H1 (cell line): ENCODE measurements around the gene AP3M1. TPM values are rescaled to one million over a fixed set of nuclear protein-coding genes. Genes with fewer than 3 reads are reported as not detected.

ENCODE experiments used
- CTCF ChIA-PET: fragments of 300-600 bp; sonication (Branson Sonifier 250); formaldehyde crosslinking; loops from one replicate; lab custom pipeline; 2021; ENCODE audit not compliant: partially characterized antibody; lab: Charles Lee
- POLR2A ChIA-PET: fragments of 300-600 bp; sonication (Branson Sonifier 250); formaldehyde crosslinking; loops from one replicate; lab custom pipeline; 2021; ENCODE audit warnings: inconsistent platforms; ENCODE audit not compliant: partially characterized antibody; lab: Charles Lee
- DNase-seq, 2 experiments: peaks; one replicate each; pipeline versions ENCODE4 v3.0.0 to v3.0.0-alpha.2; 2010 to 2022; ENCODE audit warnings: low spot score in 2 of 2, low read depth in 1 of 2, mixed read lengths in 1 of 2
- FAIRE-seq: peaks from 2 replicates; lab custom pipeline; 2011; peaks lifted over from hg19 to GRCh38; lab: Jason Lieb, UNC
- H2AFZ ChIP-seq: 2 replicates; pipeline ENCODE4 v1.8.1; 2012; ENCODE audit warnings: low read length, inconsistent platforms
- H2AK5ac ChIP-seq: 2 replicates; pipeline ENCODE4 v1.6.1; 2013; ENCODE audit warnings: low read depth, low read length
- H2BK120ac ChIP-seq: replicated peaks from 2 replicates; pipeline ENCODE3; 2013; ENCODE audit warnings: low read depth, low read length, inconsistent platforms
- H2BK12ac ChIP-seq: 2 replicates; pipeline ENCODE4 v1.6.1; 2013; ENCODE audit warnings: low read depth, low read length
- H2BK15ac ChIP-seq: 2 replicates; pipeline ENCODE4 v1.6.1; 2013; ENCODE audit warnings: low read length
- H2BK20ac ChIP-seq: 2 replicates; pipeline ENCODE4 v1.6.1; 2013; ENCODE audit warnings: low read length
- H2BK5ac ChIP-seq: 2 replicates; pipeline ENCODE4 v1.6.1; 2013; ENCODE audit warnings: low read depth, low read length
- H3K14ac ChIP-seq: 2 replicates; pipeline ENCODE4 v1.6.1; 2013; ENCODE audit warnings: inconsistent platforms; ENCODE audit not compliant: insufficient read length
- H3K18ac ChIP-seq: 2 replicates; pipeline ENCODE4 v1.6.1; 2013; ENCODE audit warnings: low read length; ENCODE audit errors: extremely low read depth
- H3K23ac ChIP-seq: 2 replicates; pipeline ENCODE4 v1.6.1; 2013; ENCODE audit warnings: inconsistent platforms; ENCODE audit not compliant: insufficient read length
- H3K23me2 ChIP-seq: 2 replicates; pipeline ENCODE4 v1.6.1; 2013; ENCODE audit warnings: low read depth, low read length
- H3K27ac ChIP-seq: 2 replicates; pipeline ENCODE4 v1.6.1; 2011; ENCODE audit warnings: low read depth, low read length, inconsistent platforms
- H3K27me3 ChIP-seq, 4 experiments: replicated peaks in 1 of 4; 1 replicate in 1 of 4; 2 replicates in 3 of 4; pipeline versions ENCODE4 v1.6.1 to v1.8.1; 2011 to 2013; ENCODE audit warnings: low read length in 3 of 4, mild to moderate bottlenecking in 3 of 4, inconsistent platforms in 2 of 4, mixed read lengths in 2 of 4, moderate library complexity in 1 of 4; ENCODE audit not compliant: control insufficient read depth in 3 of 4, insufficient read depth in 3 of 4; ENCODE audit errors: extremely low read depth in 1 of 4
- H3K36me3 ChIP-seq, 4 experiments: 2 replicates each; pipeline versions ENCODE4 v1.6.1 to v1.8.1; 2011 to 2013; ENCODE audit warnings: mild to moderate bottlenecking in 4 of 4, low read length in 3 of 4, moderate library complexity in 2 of 4, control low read depth in 1 of 4, inconsistent platforms in 1 of 4; ENCODE audit not compliant: insufficient read depth in 4 of 4, control insufficient read depth in 2 of 4
- H3K4ac ChIP-seq: replicated peaks from 2 replicates; pipeline ENCODE3; 2013; ENCODE audit warnings: low read length, low read depth, mixed read lengths, inconsistent platforms; ENCODE audit not compliant: insufficient read length
- H3K4me1 ChIP-seq, 4 experiments: replicated peaks in 1 of 4; 1 replicate in 1 of 4; 2 replicates in 3 of 4; pipeline versions ENCODE4 v1.6.1 to v1.8.1; 2011 to 2013; ENCODE audit warnings: low read length in 3 of 4, inconsistent platforms in 2 of 4, mixed read lengths in 1 of 4; ENCODE audit not compliant: insufficient read depth in 4 of 4, control insufficient read depth in 3 of 4
- H3K4me2 ChIP-seq, 2 experiments: 2 replicates each; pipeline versions ENCODE4 v1.6.1 to v1.8.1; 2011 to 2013; ENCODE audit warnings: low read depth in 2 of 2, low read length in 2 of 2, control low read depth in 1 of 2, inconsistent platforms in 1 of 2, mild to moderate bottlenecking in 1 of 2; ENCODE audit not compliant: insufficient read depth in 1 of 2
- H3K4me3 ChIP-seq, 4 experiments: fragments of 200-600, 300-600 bp in 1 of 4; sonication (generic), shearing (Covaris generic), sonication (Bioruptor Twin) in 1 of 4; 2 replicates each; pipeline versions ENCODE4 v1.5.1 to v1.8.1; 2011 to 2016; ENCODE audit warnings: low read length in 4 of 4, low read depth in 3 of 4, control low read depth in 2 of 4, inconsistent platforms in 2 of 4, mild to moderate bottlenecking in 2 of 4, mixed read lengths in 1 of 4, moderate library complexity in 1 of 4; ENCODE audit not compliant: insufficient read depth in 2 of 4; ENCODE audit errors: extremely low read depth in 1 of 4
- H3K56ac ChIP-seq: replicated peaks from 2 replicates; pipeline ENCODE3; 2013; ENCODE audit warnings: low read depth, mild to moderate bottlenecking, mixed read lengths, low read length, inconsistent platforms; ENCODE audit not compliant: insufficient read length
- H3K79me1 ChIP-seq: 2 replicates; pipeline ENCODE4 v1.6.1; 2013; ENCODE audit warnings: low read depth, low read length, control low read depth
- H3K79me2 ChIP-seq, 2 experiments: 2 replicates each; pipeline versions ENCODE4 v1.6.1 to v1.8.1; 2012 to 2013; ENCODE audit warnings: low read length in 2 of 2, mild to moderate bottlenecking in 2 of 2, inconsistent platforms in 1 of 2; ENCODE audit not compliant: insufficient read depth in 2 of 2, control insufficient read depth in 1 of 2
- H3K9ac ChIP-seq, 4 experiments: replicated peaks in 1 of 4; 1 replicate in 1 of 4; 2 replicates in 3 of 4; pipeline versions ENCODE4 v1.6.1 to v1.8.1; 2011 to 2013; ENCODE audit warnings: low read depth in 3 of 4, low read length in 3 of 4, control low read depth in 2 of 4, mild to moderate bottlenecking in 2 of 4, moderate library complexity in 2 of 4, inconsistent platforms in 1 of 4; ENCODE audit errors: extremely low read depth in 1 of 4
- H3K9me3 ChIP-seq, 2 experiments: 2 replicates each; pipeline versions ENCODE4 v1.6.1 to v1.8.1; 2012 to 2013; ENCODE audit warnings: mild to moderate bottlenecking in 2 of 2, moderate library complexity in 2 of 2, control low read depth in 1 of 2, inconsistent platforms in 1 of 2, low read depth in 1 of 2, low read length in 1 of 2, mixed read lengths in 1 of 2; ENCODE audit not compliant: insufficient read depth in 2 of 2
- H4K20me1 ChIP-seq, 2 experiments: replicated peaks in 1 of 2; 2 replicates each; pipeline versions ENCODE3 to v1.8.1; 2011 to 2013; ENCODE audit warnings: inconsistent platforms in 2 of 2, low read length in 2 of 2, mild to moderate bottlenecking in 1 of 2; ENCODE audit not compliant: insufficient read depth in 2 of 2, control insufficient read depth in 1 of 2
- H4K5ac ChIP-seq: 2 replicates; pipeline ENCODE4 v1.6.1; 2013; ENCODE audit warnings: low read length, low read depth, mixed read lengths, inconsistent platforms; ENCODE audit not compliant: insufficient read length
- H4K8ac ChIP-seq: 2 replicates; pipeline ENCODE4 v1.8.0; 2013; ENCODE audit warnings: mild to moderate bottlenecking, moderate library complexity, low read length, inconsistent platforms; ENCODE audit not compliant: insufficient read depth; ENCODE audit errors: extremely low read depth
- H4K91ac ChIP-seq: replicated peaks from 2 replicates; pipeline ENCODE3; 2013; ENCODE audit warnings: low read length, mixed read lengths, inconsistent platforms; ENCODE audit not compliant: insufficient read length
- WGBS, 2 experiments: shearing (Covaris generic) in 1 of 2; methylation state at CpG; one replicate each; pipeline versions ENCODE4 v1.1.6 to v1.1.7; 2013 to 2015; ENCODE audit warnings: low lambda C conversion rate in 2 of 2, mixed read lengths in 2 of 2, inconsistent platforms in 1 of 2, low coverage in 1 of 2, missing lambda C conversion rate in 1 of 2; ENCODE audit not compliant: insufficient replicate concordance in 2 of 2, insufficient coverage in 1 of 2, insufficient read length in 1 of 2; ENCODE audit errors: extremely low coverage in 1 of 2, missing lambda C conversion rate in 1 of 2; 5-methylcytosine and 5-hydroxymethylcytosine counted together
- polyA plus RNA-seq, 7 experiments: library from polyadenylated mRNA; depleted of rRNA in 3 of 7; stranded (reverse) in 5 of 7; unstranded in 2 of 7; fragments of >200 nt in 5 of 7; fragments of 200-250 nt in 2 of 7; gene quantifications; 1 replicate in 5 of 7; 2 replicates in 1 of 7; 4 replicates in 1 of 7; pipeline versions ENCODE4 v1.2.1 to v1.2.3, GENCODE V29; 2011 to 2013; ENCODE audit warnings: missing spikeins in 2 of 7, mixed read lengths in 2 of 7
- total RNA-seq: library from RNA; stranded (reverse); fragmentation: NEBNext Ultra II Directional; extraction: Animal tissue kit (Norgen Biotek cat#: 25700); gene quantifications from 2 replicates; pipeline ENCODE4 v1.2.1, GENCODE V29; 2021

The AP3M1 gene
- total and polyA plus RNA-seq, 2 of the 8 experiments (the other 6 are each of a cell fraction or from before 2014, with no cell fraction given), result 23.9 to 38.9 TPM

- Histone ChIP-seq H3K79me2 (peaks cover 0 to 37% of the 10 kb centered on the region in 2 experiments; a peak in 2 of 4 replicates), H4K91ac (no peak overlapping the region), H2BK15ac (no peak overlapping the region), H3K14ac (no peak overlapping the region), H3K23me2 (peaks cover 6% of the 10 kb centered on the region), H3K4ac (no peak overlapping the region), H3K56ac (no peak overlapping the region), H2BK12ac (no peak overlapping the region), H3K23ac (no peak overlapping the region), H4K20me1 (peaks cover 1 to 5% of the 10 kb centered on the region in 2 experiments), H3K9ac (no peak overlapping the region), H2AFZ (no peak overlapping the region), H2BK20ac (no peak overlapping the region), H3K27me3 (no peaks in the 10 kb centered on the region), H3K4me1 (peaks cover 0 to 2% (median under 1%) of the 10 kb centered on the region in 4 experiments; a peak in 1 of 7 replicates), H3K27ac (no peak overlapping the region), H3K9me3 (no peaks in the 10 kb centered on the region), H3K36me3 (no peaks in the 10 kb centered on the region), H3K18ac (no peak overlapping the region), H2BK5ac (no peak overlapping the region), H4K8ac (no peak overlapping the region), H2BK120ac (no peak overlapping the region), H3K4me3 (no peak overlapping the region), H3K79me1 (peaks cover 2% of the 10 kb centered on the region), H4K5ac (no peak overlapping the region), H3K4me2 (no peak overlapping the region), H2AK5ac (no peak overlapping the region)
- FAIRE-seq (no peak), DNase-seq (no peak)
- ChIA-PET CTCF (interaction anchor here (1.3 kb wide), 1 partner anchor 68 kb away, joined by 3 read pairs; no protein-coding TSS in a partner anchor), POLR2A (interaction anchor here (0.8 to 1.6 kb wide), 2 partner anchors 33 to 35 kb away, joined by 3 to 5 read pairs; no protein-coding TSS in a partner anchor)
- WGBS, 2 experiments, result 90% methylated on average over 2 of the region's 2 CpGs; no CpG with 5 or more reads in 1 of the 2 experiments
Observed at GRCh38 chr10:74145133-74145532, 5.5 kb downstream of the AP3M1 start.
